Activated T-cell treated with anti-CD3 and anti-CD28 coated beads, Interleukin-2, amount 50 U/mL, for 72 hours (primary cell): ENCODE data around the gene JMJD7. TPM values are rescaled to one million over a fixed set of nuclear protein-coding genes. Genes with fewer than 3 reads are reported as not detected.
"Not testable (repeated sequence)": the region's sequence is repeated elsewhere in the genome, so short reads cannot be mapped to it uniquely, and the experiment has no call there.

Source experiments
- ATAC-seq, 2 donors: fragments of 150-1000 bp; cut with Tn5 transposase; replicated peaks in 1 of 2; 2 replicates each; pipeline ENCODE4 v1.10.0; 2021; ENCODE audit warnings: moderate library complexity in 2 of 2, mild to moderate bottlenecking in 1 of 2
- DNase-seq, 2 donors: peaks; one replicate each; pipeline ENCODE4 v3.0.0; 2021 to 2022; ENCODE audit warnings: mixed read lengths in 1 of 2
- H3K27ac Mint-ChIP-seq: one replicate; pipeline ENCODE4 v1.8.0; 2022; ENCODE audit warnings: mild to moderate bottlenecking, moderate library complexity, mixed read lengths
- H3K27me3 Mint-ChIP-seq: one replicate; pipeline ENCODE4 v1.8.0; 2022; ENCODE audit warnings: low read depth, mixed read lengths
- H3K36me3 Mint-ChIP-seq, 2 donors: one replicate each; pipeline ENCODE4 v1.8.0; 2022; ENCODE audit warnings: mixed read lengths in 2 of 2, mild to moderate bottlenecking in 1 of 2; ENCODE audit not compliant: insufficient read depth in 2 of 2
- H3K4me1 Mint-ChIP-seq: one replicate; pipeline ENCODE4 v1.8.0; 2022; ENCODE audit warnings: low read depth, mixed read lengths
- H3K4me3 Mint-ChIP-seq, 2 donors: one replicate each; pipeline ENCODE4 v1.8.0; 2022; ENCODE audit warnings: mild to moderate bottlenecking in 2 of 2, mixed read lengths in 2 of 2, moderate library complexity in 2 of 2
- H3K9me3 Mint-ChIP-seq, 2 donors: one replicate each; pipeline ENCODE4 v1.8.0; 2022; ENCODE audit warnings: mixed read lengths in 2 of 2
- total RNA-seq, 2 donors: library from RNA; stranded (reverse); gene quantifications; one replicate each; pipeline ENCODE4 v1.2.3, GENCODE V29; 2022

The JMJD7 gene
- total RNA-seq, 2 donors from 2014 or later: 15.2 to 16.0 TPM

DNA sequence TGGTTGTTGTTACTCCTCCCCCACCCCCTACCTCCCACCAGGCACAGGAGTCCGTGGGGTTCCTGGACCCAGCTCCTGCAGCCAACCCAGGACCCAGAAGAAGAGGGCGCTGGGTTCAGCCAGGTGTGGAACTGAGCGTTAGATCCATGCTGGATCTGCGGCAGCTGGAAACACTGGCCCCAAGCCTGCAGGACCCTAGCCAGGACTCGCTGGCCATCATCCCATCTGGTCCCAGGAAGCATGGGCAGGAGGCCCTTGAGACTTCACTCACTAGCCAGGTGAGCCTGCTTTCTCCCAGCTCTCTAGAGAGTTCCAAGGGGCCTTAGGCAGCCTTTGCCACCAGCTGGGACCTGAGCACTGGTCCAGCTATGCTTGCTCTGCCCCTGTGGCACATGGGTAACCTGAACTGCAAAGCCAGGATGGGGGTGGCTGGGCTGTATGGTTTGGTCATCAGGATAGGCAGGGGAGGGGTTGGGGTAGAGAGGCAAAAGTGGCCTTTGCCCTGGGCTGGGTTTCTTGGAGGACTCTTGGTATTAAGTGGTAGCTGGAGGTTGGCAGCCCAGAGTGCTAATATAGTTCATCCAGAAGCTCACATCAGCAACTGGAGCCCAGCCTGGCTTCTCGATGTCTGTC is 7.0 kb upstream of the JMJD7 start:
- H3K36me3 Mint-ChIP-seq: peaks cover 0 to under 1% of the 10 kb centered on the region in 2 donors
- no peak overlapping the region for H3K27ac Mint-ChIP-seq
- no peak for ATAC-seq

DNA sequence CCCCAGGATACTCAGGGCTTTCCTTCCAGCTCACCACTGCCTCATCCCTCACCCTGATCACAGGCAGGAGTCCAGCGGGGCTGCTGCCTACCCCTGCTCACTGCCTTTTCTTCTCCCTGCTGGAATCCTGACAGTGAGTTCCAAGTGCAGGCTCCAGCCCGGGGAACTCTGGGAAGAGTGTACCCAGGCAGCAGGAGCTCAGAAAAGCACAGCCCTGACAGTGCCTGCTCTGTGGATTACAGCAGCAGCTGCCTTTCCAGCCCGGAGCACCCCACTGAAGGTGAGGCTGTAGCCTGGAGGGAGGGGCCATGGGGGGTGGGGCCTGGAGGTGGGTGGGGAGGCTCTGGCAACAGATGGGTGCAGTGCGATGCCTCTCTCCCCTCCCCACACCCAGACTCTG is 6.1 kb upstream of the JMJD7 start:
- H3K4me1 Mint-ChIP-seq: no peaks in the 10 kb centered on the region
- DNase-seq (no peak), ATAC-seq (no peak)
- no peaks in the 10 kb centered on the region for H3K27me3 Mint-ChIP-seq
- H3K4me3 Mint-ChIP-seq: no peak overlapping the region
- no peak overlapping the region for H3K27ac Mint-ChIP-seq
- H3K36me3 Mint-ChIP-seq: no peaks in the 10 kb centered on the region
- no peaks in the 10 kb centered on the region for H3K9me3 Mint-ChIP-seq

More for the DNA sequence above, 7.0 kb upstream of the JMJD7 start:
- no peak for DNase-seq
- Mint-ChIP-seq H3K4me1 (no peaks in the 10 kb centered on the region), H3K9me3 (no peaks in the 10 kb centered on the region), H3K4me3 (no peak overlapping the region), H3K27me3 (no peaks in the 10 kb centered on the region)

DNA sequence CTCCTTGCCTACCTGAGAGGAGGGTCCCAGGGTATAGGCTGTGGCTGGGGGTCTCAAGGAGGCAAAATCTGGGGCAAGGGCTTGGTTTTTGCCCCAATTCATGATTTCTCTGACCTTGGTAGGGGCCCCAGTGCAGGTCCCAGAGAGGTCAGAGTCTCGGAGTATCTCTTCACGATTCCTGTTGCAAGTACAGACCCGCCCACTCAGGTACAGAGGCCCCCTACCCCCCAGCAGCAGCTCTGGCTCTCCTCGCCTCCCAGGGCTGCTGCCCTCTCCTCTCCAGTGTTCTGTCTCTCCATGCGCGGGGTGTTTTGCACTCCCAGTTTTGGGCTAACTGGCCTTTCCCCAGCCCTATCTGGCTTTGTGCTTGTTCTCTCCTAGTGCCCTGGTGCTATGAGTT is 5.4 kb upstream of the JMJD7 start:
- ATAC-seq: no peak
- H3K27me3 Mint-ChIP-seq: no peaks in the 10 kb centered on the region
- H3K9me3 Mint-ChIP-seq: no peaks in the 10 kb centered on the region
- H3K4me3 Mint-ChIP-seq: no peak overlapping the region
- no peak for DNase-seq
- no peak overlapping the region for H3K27ac Mint-ChIP-seq
- H3K36me3 Mint-ChIP-seq: no peaks in the 10 kb centered on the region
- peaks cover under 1% of the 10 kb centered on the region for H3K4me1 Mint-ChIP-seq

DNA sequence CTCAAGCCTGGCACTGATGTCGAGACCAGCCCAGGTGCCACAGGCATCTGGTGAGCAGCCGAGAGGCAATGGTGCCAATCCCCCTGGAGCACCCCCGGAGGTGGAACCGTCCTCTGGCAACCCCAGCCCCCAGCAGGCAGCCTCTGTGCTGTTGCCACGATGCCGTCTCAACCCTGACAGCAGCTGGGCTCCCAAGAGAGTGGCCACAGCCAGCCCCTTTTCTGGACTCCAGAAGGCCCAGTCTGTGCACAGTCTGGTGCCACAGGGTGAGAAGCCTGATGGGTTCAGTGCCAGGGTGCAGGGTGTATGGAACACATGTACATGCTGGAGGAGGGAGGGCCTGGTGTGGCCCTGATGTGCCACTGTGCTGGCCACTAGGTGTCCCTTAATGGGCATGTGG is 4.9 kb upstream of the JMJD7 start:
- Mint-ChIP-seq H3K27me3 (no peaks in the 10 kb centered on the region), H3K36me3 (no peaks in the 10 kb centered on the region), H3K4me1 (peaks cover 5% of the 10 kb centered on the region), H3K27ac (no peak overlapping the region), H3K4me3 (no peak overlapping the region), H3K9me3 (no peaks in the 10 kb centered on the region)
- ATAC-seq: no peak
- no peak for DNase-seq

DNA sequence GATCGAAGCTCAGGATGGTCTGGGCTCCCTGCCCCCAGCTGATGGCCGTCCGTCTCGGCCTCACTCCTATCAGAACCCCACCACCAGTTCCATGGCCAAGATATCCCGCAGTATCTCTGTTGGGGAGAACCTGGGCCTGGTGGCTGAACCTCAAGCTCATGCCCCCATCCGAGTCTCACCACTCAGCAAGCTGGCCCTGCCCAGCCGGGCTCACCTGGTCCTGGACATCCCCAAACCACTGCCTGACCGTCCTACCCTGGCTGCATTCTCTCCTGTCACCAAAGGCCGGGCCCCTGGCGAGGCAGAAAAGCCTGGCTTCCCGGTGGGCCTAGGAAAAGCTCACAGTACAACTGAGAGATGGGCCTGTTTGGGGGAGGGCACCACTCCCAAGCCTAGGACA is 4.4 kb upstream of the JMJD7 start:
- Mint-ChIP-seq H3K27ac (no peak overlapping the region), H3K4me3 (no peak overlapping the region), H3K4me1 (peaks cover 8% of the 10 kb centered on the region), H3K9me3 (no peaks in the 10 kb centered on the region), H3K36me3 (no peaks in the 10 kb centered on the region), H3K27me3 (no peaks in the 10 kb centered on the region)
- no peak for DNase-seq
- no peak for ATAC-seq

DNA sequence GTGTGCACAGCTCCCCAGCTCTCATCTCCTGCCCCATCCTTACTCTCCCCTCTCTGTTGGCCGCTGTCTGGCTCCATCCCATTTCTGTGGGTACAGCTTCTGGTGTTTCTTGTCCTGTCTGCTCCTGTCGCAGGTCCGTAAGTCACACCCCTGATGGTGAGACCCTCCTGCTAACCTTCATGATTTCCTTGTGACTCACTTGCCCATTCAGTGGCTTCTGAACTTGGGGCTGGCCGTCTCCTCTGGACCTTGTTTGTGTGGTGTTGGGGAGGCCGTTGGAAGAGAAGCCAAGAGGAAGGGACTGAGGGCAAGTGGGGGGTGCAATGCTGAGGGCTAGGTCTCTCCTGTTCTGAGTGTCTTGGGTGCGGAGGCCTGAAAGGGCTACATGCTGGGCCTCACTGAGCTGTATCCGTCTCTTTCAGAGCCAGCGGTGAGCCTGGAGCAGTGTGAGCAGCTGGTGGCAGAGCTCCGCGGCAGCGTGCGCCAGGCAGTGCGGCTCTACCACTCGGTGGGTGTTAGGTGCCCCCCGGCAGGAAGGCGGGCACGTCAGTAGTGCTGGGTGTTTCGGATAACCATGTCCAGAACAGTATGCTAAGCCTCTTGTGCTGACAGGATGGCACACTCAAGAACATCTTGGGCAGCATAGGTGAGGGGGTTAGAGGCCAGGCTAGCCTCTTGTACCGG is 3.7 kb upstream of the JMJD7 start:
- Mint-ChIP-seq H3K4me3 (no peak overlapping the region), H3K36me3 (no peaks in the 10 kb centered on the region), H3K27me3 (no peaks in the 10 kb centered on the region), H3K4me1 (peaks cover 15% of the 10 kb centered on the region), H3K27ac (no peak overlapping the region), H3K9me3 (no peaks in the 10 kb centered on the region)
- no peak for ATAC-seq
- no peak for DNase-seq

DNA sequence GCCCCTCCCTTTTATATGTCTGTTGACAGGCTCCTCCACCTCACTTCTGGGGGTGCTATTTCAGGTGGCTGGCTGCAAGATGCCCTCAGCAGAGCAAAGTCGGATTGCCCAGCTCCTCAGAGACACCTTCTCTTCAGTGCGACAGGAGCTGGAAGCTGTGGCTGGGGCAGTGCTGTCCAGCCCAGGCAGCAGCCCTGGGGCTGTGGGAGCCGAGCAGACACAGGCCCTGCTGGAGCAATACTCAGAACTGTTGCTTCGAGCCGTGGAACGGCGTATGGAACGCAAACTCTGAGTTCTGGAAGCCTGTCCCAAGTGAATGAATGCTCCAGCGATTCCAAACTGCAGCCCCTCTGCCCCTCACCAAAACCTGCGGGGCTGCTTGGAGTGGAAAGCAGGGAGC is 2.7 kb upstream of the JMJD7 start:
- Mint-ChIP-seq H3K36me3 (no peaks in the 10 kb centered on the region), H3K4me1 (peaks cover 21% of the 10 kb centered on the region), H3K27me3 (no peaks in the 10 kb centered on the region), H3K9me3 (no peaks in the 10 kb centered on the region), H3K27ac (no peak overlapping the region), H3K4me3 (no peak overlapping the region)
- no peak for DNase-seq
- ATAC-seq: no peak

DNA sequence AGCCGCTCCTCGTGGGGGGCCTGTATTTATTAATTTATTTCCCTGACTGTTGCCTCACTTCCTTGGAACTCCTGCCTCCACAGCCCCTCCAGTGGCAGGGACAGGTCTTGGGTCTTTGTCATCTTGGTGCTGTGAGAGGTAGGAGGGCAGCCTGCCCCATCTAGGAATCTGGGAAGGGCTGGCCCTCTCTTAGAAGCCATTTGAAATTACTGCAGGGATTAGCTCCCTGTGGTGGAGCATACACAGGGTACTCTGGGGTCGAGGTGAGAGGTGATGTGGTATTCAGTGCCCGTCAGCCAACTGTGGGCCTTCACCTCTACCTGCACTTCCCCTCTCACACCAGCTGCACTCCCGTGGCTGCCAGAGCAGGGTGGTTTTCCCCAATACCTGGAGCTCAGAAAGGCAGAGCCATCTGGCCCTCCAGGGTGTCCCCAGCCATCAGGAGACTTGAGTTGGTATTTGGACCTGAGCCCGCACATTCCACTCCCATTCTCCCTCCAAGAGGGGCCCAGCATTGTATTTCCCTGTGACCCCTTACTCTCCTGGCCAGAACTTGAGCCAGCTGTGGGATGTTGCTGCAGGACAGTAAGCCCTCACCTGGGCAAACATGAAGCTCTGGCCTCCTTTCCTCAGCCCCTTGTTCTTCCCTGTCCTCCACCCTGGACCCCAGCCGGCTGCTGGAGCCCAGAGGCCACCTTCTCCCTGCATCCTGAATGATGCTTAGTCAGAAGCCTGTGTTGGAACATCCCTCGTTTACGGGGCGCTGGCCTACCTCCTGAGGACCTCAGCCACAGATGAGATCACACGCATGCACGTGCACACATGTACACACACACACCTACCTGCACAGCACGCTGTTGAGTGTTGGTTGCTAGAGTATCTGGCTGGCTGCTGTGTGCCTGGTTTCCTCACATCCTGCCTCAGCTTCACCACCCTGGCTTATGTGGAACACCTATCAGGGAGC is 2.0 kb upstream of the JMJD7 start:
- ATAC-seq (no peak), DNase-seq (no peak)
- Mint-ChIP-seq H3K9me3 (no peaks in the 10 kb centered on the region), H3K4me1 (peaks cover 26% of the 10 kb centered on the region), H3K27me3 (no peaks in the 10 kb centered on the region), H3K27ac (no peak overlapping the region), H3K4me3 (peak overlapping the region; percentile 58 to 76), H3K36me3 (no peaks in the 10 kb centered on the region)

DNA sequence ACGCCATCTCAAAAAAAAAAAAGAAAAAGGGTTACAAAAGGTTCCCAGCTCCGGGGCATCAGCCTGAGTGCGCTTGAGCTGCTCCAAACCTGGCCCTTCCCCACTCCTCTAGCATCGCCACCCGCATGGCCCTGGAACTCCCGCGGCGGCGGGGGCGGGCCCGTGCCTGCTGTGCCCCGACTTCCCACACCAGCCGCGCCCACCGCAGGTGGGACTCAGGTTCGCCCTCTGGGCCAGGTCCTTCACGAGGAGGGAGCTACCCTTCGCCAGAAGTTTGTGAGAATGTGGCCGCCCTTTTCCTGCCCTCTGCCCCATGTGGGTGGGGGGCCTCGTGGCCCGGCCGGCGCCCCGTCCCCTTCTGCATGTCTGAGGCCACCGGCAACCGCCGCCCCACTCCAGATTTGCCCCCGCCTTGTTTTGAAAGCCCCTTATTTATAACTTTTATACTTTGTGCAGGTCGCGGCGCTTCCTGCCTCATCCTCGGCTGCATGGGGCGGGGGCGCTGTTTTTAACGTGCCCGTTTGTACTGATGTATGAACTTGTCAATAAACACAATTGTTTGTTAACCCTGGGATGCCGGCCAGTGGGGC is 507 bp upstream of the JMJD7 start:
- Mint-ChIP-seq H3K36me3 (no peaks in the 10 kb centered on the region), H3K4me3 (peak overlapping the region; percentile 92 to 100), H3K9me3 (no peaks in the 10 kb centered on the region), H3K27me3 (no peaks in the 10 kb centered on the region), H3K4me1 (peaks cover 40% of the 10 kb centered on the region), H3K27ac (no peak overlapping the region)
- peak; percentile 12 to 14 for ATAC-seq
- peak in 1 of 2 donors; percentile 24 for DNase-seq

DNA sequence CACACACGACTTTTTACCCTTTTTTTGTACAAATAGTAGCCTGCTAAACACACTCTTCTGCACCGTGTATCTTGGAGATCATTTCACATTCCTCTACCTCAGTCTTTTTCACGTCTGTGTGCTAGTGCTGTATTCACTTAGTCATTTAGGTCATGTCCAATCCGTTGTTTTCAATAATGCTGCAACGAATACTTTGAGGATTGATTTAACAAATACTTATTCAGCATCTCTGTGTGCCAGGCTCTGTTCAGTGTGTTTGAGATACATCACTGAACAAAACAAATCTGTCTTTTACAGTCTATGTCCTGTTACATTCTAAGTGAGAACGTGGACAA is 882 bp downstream of the JMJD7 start:
- peaks cover 54% of the 10 kb centered on the region for H3K4me1 Mint-ChIP-seq
- DNase-seq (no peak), ATAC-seq (no peak)
- no peaks in the 10 kb centered on the region for H3K27me3 Mint-ChIP-seq
- H3K4me3 Mint-ChIP-seq: peak overlapping the region; percentile 92 to 100
- H3K9me3 Mint-ChIP-seq: no peaks in the 10 kb centered on the region
- H3K27ac Mint-ChIP-seq: peak overlapping the region; percentile 98
- H3K36me3 Mint-ChIP-seq: no peaks in the 10 kb centered on the region

DNA sequence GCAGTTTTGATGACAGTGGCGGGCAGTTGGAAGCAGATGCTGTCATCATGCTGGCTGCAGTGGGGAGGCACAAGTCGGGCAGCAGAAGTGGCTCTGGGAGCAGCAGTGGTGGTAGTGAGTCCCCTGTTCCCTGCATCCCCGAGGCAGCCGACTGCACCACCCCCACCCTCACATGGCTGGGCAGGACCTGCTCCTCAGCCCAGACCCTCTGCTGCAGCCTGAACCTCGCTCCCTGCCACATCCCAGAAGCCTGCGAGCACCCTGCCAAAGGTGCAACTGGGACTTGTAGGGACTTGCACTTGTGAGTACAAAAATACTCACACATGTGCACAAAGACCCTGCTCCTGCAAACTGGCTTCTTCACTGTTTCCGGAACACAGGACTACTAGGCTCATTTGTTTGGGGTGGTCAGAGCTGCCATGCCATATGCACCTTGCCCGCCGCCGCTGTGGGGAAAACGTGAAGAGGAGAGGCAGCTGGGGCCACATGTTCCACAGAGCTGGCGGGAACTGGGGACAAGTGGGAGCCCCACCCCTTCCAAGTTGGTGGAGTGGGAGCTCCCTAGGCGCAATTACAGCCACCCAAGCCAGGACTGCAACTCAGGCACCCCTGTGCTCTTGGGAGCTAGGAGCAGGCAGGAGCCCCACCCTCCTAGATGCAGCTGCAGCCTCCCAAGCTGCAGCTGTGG is 2.2 kb downstream of the JMJD7 start:
- H3K36me3 Mint-ChIP-seq: no peaks in the 10 kb centered on the region
- no peak overlapping the region for H3K4me3 Mint-ChIP-seq
- H3K27ac Mint-ChIP-seq: no peak overlapping the region
- no peaks in the 10 kb centered on the region for H3K27me3 Mint-ChIP-seq
- peaks cover 56% of the 10 kb centered on the region for H3K4me1 Mint-ChIP-seq
- no peaks in the 10 kb centered on the region for H3K9me3 Mint-ChIP-seq
- DNase-seq: no peak
- no peak for ATAC-seq

DNA sequence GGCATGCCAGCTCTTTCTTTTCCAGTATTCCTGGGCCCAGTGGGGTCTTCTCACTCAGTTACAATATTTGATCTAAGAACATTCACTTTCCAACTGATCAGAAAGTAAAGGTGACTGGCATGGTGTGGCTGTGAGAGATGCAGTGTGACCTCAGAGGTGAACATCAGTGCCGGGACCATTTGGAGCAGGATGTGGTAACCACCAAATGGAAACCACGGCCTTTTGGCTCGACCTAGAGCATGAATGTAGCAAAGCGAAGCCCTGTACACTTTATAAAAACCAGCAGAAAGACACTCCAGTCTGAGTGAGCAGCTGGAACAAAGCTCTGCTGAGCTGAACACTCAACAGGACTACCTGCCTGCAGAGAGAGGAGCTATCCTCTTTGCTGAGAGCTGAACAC is 3.4 kb downstream of the JMJD7 start:
- DNase-seq (peak; percentile 66 to 69), ATAC-seq (peak; percentile 47 to 48)
- Mint-ChIP-seq H3K4me3 (peak overlapping the region in 1 of 2 donors; percentile 26), H3K4me1 (peaks cover 56% of the 10 kb centered on the region), H3K27ac (peak overlapping the region; percentile 3)
- H3K36me3 Mint-ChIP-seq, H3K27me3 Mint-ChIP-seq, H3K9me3 Mint-ChIP-seq: not testable (repeated sequence)
